Stimulated activated CD4-positive, alpha-beta T cell treated with anti-CD3 and anti-CD28 coated beads, Interleukin-15, amount 100 ng/mL, for 24 hours (primary cell): ENCODE results near the gene MORC2.

Experiments used
- DNase-seq: peaks from one replicate; pipeline ENCODE4 v3.0.0-alpha.2; 2020

The MORC2 gene

GRCh38 chr22:30968015-30968923, at the start of gene MORC2:
MORC2 (minus strand) TSS chr22:30968774; CDS start chr22:30967889, 885 bp downstream.
- no peak for DNase-seq

- no peak for DNase-seq
These were observed 37.0 kb upstream of the MORC2 start for GRCh38 chr22:31005535-31005934.

- no peak for DNase-seq
These were observed 32.7 kb upstream of the MORC2 start for GRCh38 chr22:31001124-31001770.

GRCh38 chr22:30998329-30998728, 29.8 kb upstream of the MORC2 start:
- DNase-seq: no peak

- no peak for DNase-seq
These were observed 27.9 kb upstream of the MORC2 start for GRCh38 chr22:30996462-30996861.

- no peak for DNase-seq
These were observed 26.4 kb upstream of the MORC2 start for GRCh38 chr22:30994960-30995359.

- no peak for DNase-seq
These were observed 24.0 kb upstream of the MORC2 start for GRCh38 chr22:30992565-30992964.

- no peak for DNase-seq
These were observed 22.1 kb upstream of the MORC2 start for GRCh38 chr22:30990690-30991089.

- DNase-seq: no peak
These were observed 20.9 kb upstream of the MORC2 start for GRCh38 chr22:30989474-30989873.

GRCh38 chr22:30985561-30986208, 17.1 kb upstream of the MORC2 start:
- no peak for DNase-seq

- DNase-seq: no peak
These were observed 15.7 kb upstream of the MORC2 start for GRCh38 chr22:30984317-30984716.

- no peak for DNase-seq
These were observed 13.9 kb upstream of the MORC2 start for GRCh38 chr22:30982512-30982911.

GRCh38 chr22:30979932-30980331, 11.4 kb upstream of the MORC2 start:
- no peak for DNase-seq

GRCh38 chr22:30978304-30978962, 9.9 kb upstream of the MORC2 start:
- DNase-seq: no peak

- DNase-seq: no peak
These were observed 1.8 kb upstream of the MORC2 start for GRCh38 chr22:30970356-30970746.

GRCh38 chr22:30969532-30970355, 1.2 kb upstream of the MORC2 start:
- DNase-seq: peak; percentile 50

GRCh38 chr22:30968924-30969531, 454 bp upstream of the MORC2 start, which contains the start of gene TUG1:
TUG1 (plus strand) TSS chr22:30969265.
- peak; percentile 98 for DNase-seq

- no peak for DNase-seq
These were observed 3.7 kb downstream of the MORC2 start for GRCh38 chr22:30964858-30965257.

- DNase-seq: no peak
These were observed 13.4 kb downstream of the MORC2 start for GRCh38 chr22:30955153-30955552.

GRCh38 chr22:30953206-30953605, 15.4 kb downstream of the MORC2 start:
- no peak for DNase-seq

- no peak for DNase-seq
These were observed 18.5 kb downstream of the MORC2 start for GRCh38 chr22:30949934-30950660.
